ENCODE data around the gene GPR78. TPM values are rescaled to one million over a fixed set of nuclear protein-coding genes. Genes with fewer than 3 reads are reported as not detected.

GPR78 gene
- total and polyA plus RNA-seq, 2 of the 8 experiments (the other 6 are each of a cell fraction or from before 2014, with no cell fraction given) = 1.0 to 3.0 TPM

DNA sequence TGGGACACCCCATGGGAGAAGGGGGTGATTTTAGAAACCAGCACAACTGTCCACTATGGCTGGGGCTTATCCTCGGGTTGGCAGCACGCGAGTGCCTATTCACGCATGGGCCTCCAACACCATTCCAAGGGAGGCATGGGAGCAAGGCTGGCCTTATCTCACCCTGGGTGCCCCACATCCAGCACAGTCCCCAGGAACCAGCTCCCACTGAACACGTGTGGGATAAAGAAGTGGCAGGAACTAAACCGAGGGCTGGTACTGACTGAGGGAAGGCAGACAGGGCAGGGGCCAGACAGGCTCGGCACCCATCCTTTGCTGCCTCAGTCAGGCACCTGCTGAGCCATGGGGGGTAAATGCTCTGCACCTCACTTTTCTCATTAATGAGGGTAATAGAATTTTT lies 43.7 kb upstream of the GPR78 start:
- Histone ChIP-seq H3K27ac (ENCODE audit: low read depth, low read length) (no peak overlapping the region), H3K23ac (ENCODE audit: insufficient read length) (no peak overlapping the region)
- POLR2A ChIA-PET (ENCODE audit: partially characterized antibody) = interaction anchor here (1.4 kb wide), 1 partner anchor 10 kb away, joined by 5 read pairs; no protein-coding TSS in a partner anchor

More for the DNA sequence above, 43.7 kb upstream of the GPR78 start:
- 0 out of 2 replicates have a peak overlapping the region, but pooled peaks have one; percentile 46 for H2BK15ac ChIP-seq (ENCODE audit: low read length)
- CTCF ChIA-PET (ENCODE audit: partially characterized antibody) = interaction anchor here (1.1 to 2.6 kb wide), 3 partner anchors 10 to 40 kb away, joined by 3 to 11 read pairs (median 7); no protein-coding TSS in a partner anchor
- no peak for DNase-seq (ENCODE audit: low read depth in 1 of 2, low spot score in 2 of 2)
- peak overlapping the region; percentile 90; the same call in 1 of the 2 replicates for H2BK12ac ChIP-seq (ENCODE audit: low read depth, low read length)
- no peak for TF ChIP-seq CBX8 (IDR thresholded peaks at IDR 0.05; ENCODE audit: borderline replicate concordance, low read depth, low read length)
- TF ChIP-seq BRCA1 (IDR thresholded peaks at IDR 0.05; ENCODE audit: low read depth, low read length) = no peak
- TF ChIP-seq NRF1 (IDR thresholded peaks at IDR 0.05; ENCODE audit: low read depth, low read length) = no peak
- H2BK20ac ChIP-seq (ENCODE audit: low read length) = peak overlapping the region; percentile 86; the same call in 1 of the 2 replicates
- H3K4me2 ChIP-seq (ENCODE audit: insufficient read depth in 1 of 2, low read depth in 2 of 2, low read length in 2 of 2) = no peak overlapping the region
- 0 out of 7 replicates have a peak overlapping the region, but pooled peaks of 1 of the 4 experiments have one; percentile 3 for H3K9ac ChIP-seq (replicated peaks in 1 of 4; ENCODE audit: extremely low read depth in 1 of 4, low read depth in 3 of 4, low read length in 3 of 4)
- no peaks in the 10 kb centered on the region; a peak in 1 of 7 replicates for H3K27me3 ChIP-seq (replicated peaks in 1 of 4; ENCODE audit: control insufficient read depth in 3 of 4, extremely low read depth in 1 of 4, insufficient read depth in 3 of 4, low read length in 3 of 4)
- H2AFZ ChIP-seq (ENCODE audit: low read length) = no peak overlapping the region
- peak overlapping the region; percentile 19 for H3K4ac ChIP-seq (replicated peaks; ENCODE audit: insufficient read length, low read depth, low read length)
- no peak overlapping the region for H3K14ac ChIP-seq (ENCODE audit: insufficient read length)
- H3K79me2 ChIP-seq (ENCODE audit: control insufficient read depth in 1 of 2, insufficient read depth in 2 of 2, low read length in 2 of 2) = no peaks in the 10 kb centered on the region
- 0 out of 2 replicates have a peak overlapping the region, but pooled peaks have one; percentile 44 for H2BK5ac ChIP-seq (ENCODE audit: low read depth, low read length)
- no peaks in the 10 kb centered on the region for H3K79me1 ChIP-seq (ENCODE audit: low read depth, low read length)
- H3K4me1 ChIP-seq (replicated peaks in 1 of 4; ENCODE audit: control insufficient read depth in 3 of 4, insufficient read depth in 4 of 4, low read length in 3 of 4) = peaks cover 4 to 20% (median 16%) of the 10 kb centered on the region in 4 experiments
- H4K91ac ChIP-seq (replicated peaks; ENCODE audit: insufficient read length, low read length) = peak overlapping the region; percentile 77
- no peaks in the 10 kb centered on the region for H3K36me3 ChIP-seq (ENCODE audit: control insufficient read depth in 2 of 4, insufficient read depth in 4 of 4, low read length in 3 of 4)
- H4K8ac ChIP-seq (ENCODE audit: extremely low read depth, insufficient read depth, low read length) = no peak overlapping the region
- 81% methylated on average over 7 of the region's 7 CpGs; no CpG with 5 or more reads in 1 of the 2 experiments for WGBS, 2 experiments (ENCODE audit: extremely low coverage in 1 of 2, insufficient coverage in 1 of 2, insufficient read length in 1 of 2, insufficient replicate concordance in 2 of 2, low coverage in 1 of 2, low lambda C conversion rate in 2 of 2, missing lambda C conversion rate in 1 of 2)
- peak overlapping the region; percentile 49 for H2BK120ac ChIP-seq (replicated peaks; ENCODE audit: low read depth, low read length)
- peaks cover 0 to 10% of the 10 kb centered on the region in 2 experiments; a peak in 3 of 4 replicates for H3K9me3 ChIP-seq (ENCODE audit: insufficient read depth in 2 of 2, low read depth in 1 of 2, low read length in 1 of 2)
- peak overlapping the region; percentile 61; the same call in 1 of the 2 replicates for H2AK5ac ChIP-seq (ENCODE audit: low read depth, low read length)
- H3K4me3 ChIP-seq (ENCODE audit: extremely low read depth in 1 of 4, insufficient read depth in 2 of 4, low read depth in 3 of 4, low read length in 4 of 4) = no peak overlapping the region
- no peaks in the 10 kb centered on the region for H3K23me2 ChIP-seq (ENCODE audit: low read depth, low read length)
- H4K20me1 ChIP-seq (replicated peaks in 1 of 2; ENCODE audit: control insufficient read depth in 1 of 2, insufficient read depth in 2 of 2, low read length in 2 of 2) = no peaks in the 10 kb centered on the region
- no peak overlapping the region for H3K56ac ChIP-seq (replicated peaks; ENCODE audit: insufficient read length, low read depth, low read length)
- H4K5ac ChIP-seq (ENCODE audit: insufficient read length, low read depth, low read length) = no peak overlapping the region
- H3K18ac ChIP-seq (ENCODE audit: extremely low read depth, low read length) = peak overlapping the region; percentile 67; the same call in 1 of the 2 replicates
- no peak for FAIRE-seq

All from H1 (cell line).